Measurements from ENCODE around the gene ABHD17C. TPM values are rescaled to one million over a fixed set of nuclear protein-coding genes. Genes with fewer than 3 reads are reported as not detected.

ABHD17C gene
- polyA plus RNA-seq, 1 donor (not counting 4 experiments of a cell fraction or from before 2014, with no cell fraction given), result 23.3 TPM

GRCh38 chr15:80654299-80654698 lies 40.8 kb upstream of the ABHD17C start:
- H2AFZ ChIP-seq (ENCODE audit: control insufficient read depth, low read length), result no peak overlapping the region
- dilution Hi-C loops (cut with MboI; ENCODE audit: extremely low pct_ligation_motif_present, low sequenced_read_pairs), result no loop called here
- H3K27ac ChIP-seq (ENCODE audit: control insufficient read depth, insufficient read depth, low read length), result no peak overlapping the region
- no peak for FAIRE-seq
- no peaks in the 10 kb centered on the region for H3K27me3 ChIP-seq (ENCODE audit: control insufficient read depth, extremely low read depth, insufficient read depth, low read length)
- H3K36me3 ChIP-seq (ENCODE audit: control insufficient read depth in 2 of 2, extremely low read depth in 1 of 2, insufficient read depth in 2 of 2, low read length in 2 of 2), result no peaks in the 10 kb centered on the region
- no peak overlapping the region for H3K4me2 ChIP-seq (ENCODE audit: control insufficient read depth, extremely low read depth, insufficient read depth, low read depth, low read length)
- no peaks in the 10 kb centered on the region for H3K79me2 ChIP-seq (ENCODE audit: control insufficient read depth, insufficient read depth, low read length)
- TF ChIP-seq EZH2 (IDR thresholded peaks at IDR 0.05; ENCODE audit: low read length) (no peak), CTCF (optimal IDR thresholded peaks at IDR 0.05 in 1 of 3, IDR thresholded peaks at IDR 0.05 in 1 of 3, conservative IDR thresholded peaks at IDR 0.05 in 1 of 3; ENCODE audit: extremely low read depth in 1 of 3, insufficient read depth in 2 of 3, low read length in 3 of 3) (no peak)
- no peaks in the 10 kb centered on the region for H4K20me1 ChIP-seq (ENCODE audit: control insufficient read depth, extremely low read depth, insufficient read depth, low read length)
- DNase-seq (ENCODE audit: low read depth, low spot score), result no peak
- H3K9me1 ChIP-seq (ENCODE audit: control insufficient read depth, extremely low read depth, insufficient read depth, low read length), result no peaks in the 10 kb centered on the region
- H3K4me3 ChIP-seq (ENCODE audit: control insufficient read depth in 2 of 3, extremely low read depth in 1 of 3, insufficient read depth in 2 of 3, low read depth in 1 of 3, low read length in 3 of 3), result no peak overlapping the region
- H3K4me1 ChIP-seq (ENCODE audit: control insufficient read depth, extremely low read depth, insufficient read depth, low read length), result peaks cover 1% of the 10 kb centered on the region
- no peaks in the 10 kb centered on the region for H3K9me3 ChIP-seq (ENCODE audit: control insufficient read depth, low read depth, low read length)
- H3K9ac ChIP-seq (ENCODE audit: control insufficient read depth, extremely low read depth, insufficient read depth, low read length), result no peak overlapping the region

GRCh38 chr15:80659375-80659774 lies 35.7 kb upstream of the ABHD17C start:
- Histone ChIP-seq H2AFZ (ENCODE audit: control insufficient read depth, low read length) (peak overlapping the region; percentile 56), H3K9me3 (ENCODE audit: control insufficient read depth, low read depth, low read length) (no peaks in the 10 kb centered on the region), H3K27ac (ENCODE audit: control insufficient read depth, insufficient read depth, low read length) (no peak overlapping the region), H3K9me1 (ENCODE audit: control insufficient read depth, extremely low read depth, insufficient read depth, low read length) (no peaks in the 10 kb centered on the region), H3K79me2 (ENCODE audit: control insufficient read depth, insufficient read depth, low read length) (no peaks in the 10 kb centered on the region), H3K36me3 (ENCODE audit: control insufficient read depth in 2 of 2, extremely low read depth in 1 of 2, insufficient read depth in 2 of 2, low read length in 2 of 2) (no peaks in the 10 kb centered on the region), H3K27me3 (ENCODE audit: control insufficient read depth, extremely low read depth, insufficient read depth, low read length) (no peaks in the 10 kb centered on the region), H4K20me1 (ENCODE audit: control insufficient read depth, extremely low read depth, insufficient read depth, low read length) (no peaks in the 10 kb centered on the region), H3K4me3 (ENCODE audit: control insufficient read depth in 2 of 3, extremely low read depth in 1 of 3, insufficient read depth in 2 of 3, low read depth in 1 of 3, low read length in 3 of 3) (no peak overlapping the region), H3K9ac (ENCODE audit: control insufficient read depth, extremely low read depth, insufficient read depth, low read length) (no peak overlapping the region), H3K4me2 (ENCODE audit: control insufficient read depth, extremely low read depth, insufficient read depth, low read depth, low read length) (no peak overlapping the region), H3K4me1 (ENCODE audit: control insufficient read depth, extremely low read depth, insufficient read depth, low read length) (peaks cover 28% of the 10 kb centered on the region)
- DNase-seq (ENCODE audit: low read depth, low spot score), result no peak
- dilution Hi-C loops (cut with MboI; ENCODE audit: extremely low pct_ligation_motif_present, low sequenced_read_pairs), result no loop called here
- no peak for FAIRE-seq
- TF ChIP-seq CTCF (optimal IDR thresholded peaks at IDR 0.05 in 1 of 3, IDR thresholded peaks at IDR 0.05 in 1 of 3, conservative IDR thresholded peaks at IDR 0.05 in 1 of 3; ENCODE audit: extremely low read depth in 1 of 3, insufficient read depth in 2 of 3, low read length in 3 of 3) (no peak), EZH2 (IDR thresholded peaks at IDR 0.05; ENCODE audit: low read length) (no peak)

Data from keratinocyte (primary cell).